Left renal pelvis (tissue), 4 donors: ENCODE data around the gene SMKR1. TPM values are rescaled to one million over a fixed set of nuclear protein-coding genes. Genes with fewer than 3 reads are reported as not detected.

Source experiments
- polyA plus RNA-seq, 4 donors: library from polyadenylated mRNA; unstranded; fragments of 120-200 nt; gene quantifications; one replicate each; pipeline ENCODE4 v1.2.1, GENCODE V29; 2013; ENCODE audit not compliant: insufficient read length in 4 of 4

The SMKR1 gene
- polyA plus RNA-seq, 4 donors, result 0.86 to 4.4 (median 3.5) TPM

Other genes starting within 250 kb of the SMKR1 start
- 1 to 10 TPM; 2.8 to 3.9 (median 3.2) TPM for gene STRIP2, start 68.1 kb upstream of the SMKR1 start, polyA plus RNA-seq
- gene NRF1, start 109.2 kb downstream of the SMKR1 start, polyA plus RNA-seq, result 10 to 100 TPM; 20.3 to 27.4 (median 22.2) TPM